Panc1 (cell line): ENCODE measurements around the gene ZNF444. TPM values are rescaled to one million over a fixed set of nuclear protein-coding genes. Genes with fewer than 3 reads are reported as not detected.

Source experiments
- ATAC-seq: fragments of 200-7000 bp; cut with Tn5 transposase; 2 replicates; pipeline ENCODE4 v1.9.1; 2020; ENCODE audit warnings: mild to moderate bottlenecking, moderate library complexity
- BruUV-seq: library from RNA; stranded (reverse); fragments of 400-500 nt; replicated peaks from 2 replicates; lab custom pipeline; 2021; lab: Mats Ljungman, UMichigan
- CTCF ChIA-PET: fragments of 300-600 bp; sonication (Branson Sonifier 250); formaldehyde crosslinking; loops from one replicate; lab custom pipeline; 2022; ENCODE audit warnings: antibody characterized with exemption; lab: Charles Lee
- POLR2A ChIA-PET: fragments of 300-600 bp; sonication (Branson Sonifier 250); formaldehyde crosslinking; loops from one replicate; lab custom pipeline; 2022; ENCODE audit warnings: antibody characterized with exemption; lab: Charles Lee
- DNase-seq: peaks from one replicate; pipeline ENCODE4 v3.0.0-alpha.2; 2010; ENCODE audit warnings: low read depth, low spot score
- H3K27ac ChIP-seq: 2 replicates; pipeline ENCODE4 v1.5.1; 2011; ENCODE audit warnings: mild to moderate bottlenecking, low read length, inconsistent platforms
- H3K27me3 ChIP-seq: fragments of 200-500 bp; sonication (Bioruptor generic); 2 replicates; pipeline ENCODE4 v1.6.0; 2014; ENCODE audit warnings: low read length, inconsistent platforms; ENCODE audit not compliant: control insufficient read depth, insufficient read depth
- H3K36me3 ChIP-seq: fragments of 200-500 bp; sonication (Bioruptor generic); 2 replicates; pipeline ENCODE4 v1.5.1; 2014; ENCODE audit warnings: inconsistent platforms, mild to moderate bottlenecking, low read length, moderate library complexity; ENCODE audit not compliant: control insufficient read depth, insufficient read depth
- H3K4me1 ChIP-seq: 2 replicates; pipeline ENCODE4 v1.5.1; 2011; ENCODE audit warnings: inconsistent platforms, mild to moderate bottlenecking, low read length, moderate library complexity; ENCODE audit not compliant: control insufficient read depth, insufficient read depth
- H3K4me3 ChIP-seq, 2 experiments: 2 replicates each; pipeline ENCODE4 v1.5.1; 2011 to 2012; ENCODE audit warnings: low read depth in 2 of 2, low read length in 2 of 2, mild to moderate bottlenecking in 2 of 2, inconsistent platforms in 1 of 2, moderate library complexity in 1 of 2
- H3K9me3 ChIP-seq: fragments of 200-500 bp; sonication (Bioruptor generic); 2 replicates; pipeline ENCODE4 v1.5.1; 2014; ENCODE audit warnings: low read depth, mild to moderate bottlenecking, inconsistent platforms, low read length, moderate library complexity; ENCODE audit not compliant: control insufficient read depth, insufficient read depth
- POLR2AphosphoS5 ChIP-seq: IDR thresholded peaks from 2 replicates; pipeline ENCODE4 v1.6.1; 2012; ENCODE audit warnings: mild to moderate bottlenecking, low read depth, low read length, moderate library complexity
- TCF7L2 ChIP-seq: IDR thresholded peaks from 2 replicates; pipeline ENCODE4 v1.6.1; 2011; ENCODE audit warnings: mild to moderate bottlenecking, low read depth, low read length, inconsistent platforms
- in situ Hi-C: cut with HindIII; loops from 2 replicates; pipeline ENCODE4 v1.10.0; 2016; ENCODE audit warnings: low sequenced_read_pairs, low pct_unique_long_range_greater_than_20kb
- intact Hi-C: fragments of 100-400 bp; cut with micrococcal nuclease; formaldehyde crosslinking; loops from one replicate; pipeline ENCODE4 v1.10.0; 2022; ENCODE audit not compliant: unreplicated experiment
- total RNA-seq: library from RNA; stranded (reverse); gene quantifications from one replicate; pipeline ENCODE4 v1.2.1, GENCODE V29; 2021; ENCODE audit not compliant: unreplicated experiment
- TF ChIP-seq, protein P1 (sequence below), 2 experiments: IDR thresholded peaks; 2 replicates each; pipeline ENCODE4 v1.6.1; 2011 to 2012; ENCODE audit warnings: low read depth in 2 of 2, control low read depth in 1 of 2, low read length in 1 of 2, mild to moderate bottlenecking in 1 of 2, moderate library complexity in 1 of 2; ENCODE audit not compliant: insufficient read depth in 1 of 2
- TF ChIP-seq, protein P2 (sequence below): fragments of 450-650 bp; IDR thresholded peaks from 2 replicates; pipeline ENCODE4 v1.5.1; 2017; ENCODE audit warnings: mild to moderate bottlenecking

Gene ZNF444
- total RNA-seq, 1 experiment from 2014 or later: 81.5 TPM

DNA sequence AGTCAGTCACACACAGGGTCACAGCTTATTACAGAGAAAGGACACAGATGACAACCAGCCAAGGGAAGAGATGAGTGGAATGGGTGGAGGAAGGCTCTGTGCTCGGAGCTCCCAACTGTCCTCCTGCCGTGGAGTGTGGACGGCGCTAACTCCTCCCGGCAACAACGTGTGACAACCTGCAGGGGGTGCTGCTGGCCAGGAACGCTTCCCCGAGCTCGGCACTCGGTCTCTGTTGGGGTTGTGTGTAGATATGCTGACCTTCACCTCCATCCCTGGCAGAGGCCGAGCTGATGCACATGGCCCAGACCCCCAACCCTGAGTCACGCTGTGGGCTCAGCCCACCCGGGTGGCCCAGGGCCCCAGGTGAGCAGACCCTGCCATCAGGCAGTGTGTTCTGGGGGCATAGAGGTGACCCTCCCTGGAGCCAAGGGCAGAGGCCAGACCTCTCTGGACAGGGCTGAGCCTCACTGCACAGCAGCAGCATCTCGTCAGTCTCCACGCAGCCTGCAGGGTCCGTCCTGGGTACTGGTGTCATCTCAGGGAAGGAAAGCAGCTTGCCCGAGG, 14.1 kb downstream of the ZNF444 start:
- Histone ChIP-seq H3K9me3 (no peaks in the 10 kb centered on the region), H3K27ac (no peak overlapping the region), H3K27me3 (no peaks in the 10 kb centered on the region), H3K4me1 (no peaks in the 10 kb centered on the region), H3K4me3 (no peak overlapping the region), H3K36me3 (peaks cover 7% of the 10 kb centered on the region; the same call in 1 of the 2 replicates)
- DNase-seq (no peak), ATAC-seq (peak; percentile 76)
- BruUV-seq: no TSS peak
- TF ChIP-seq, protein P1, sequence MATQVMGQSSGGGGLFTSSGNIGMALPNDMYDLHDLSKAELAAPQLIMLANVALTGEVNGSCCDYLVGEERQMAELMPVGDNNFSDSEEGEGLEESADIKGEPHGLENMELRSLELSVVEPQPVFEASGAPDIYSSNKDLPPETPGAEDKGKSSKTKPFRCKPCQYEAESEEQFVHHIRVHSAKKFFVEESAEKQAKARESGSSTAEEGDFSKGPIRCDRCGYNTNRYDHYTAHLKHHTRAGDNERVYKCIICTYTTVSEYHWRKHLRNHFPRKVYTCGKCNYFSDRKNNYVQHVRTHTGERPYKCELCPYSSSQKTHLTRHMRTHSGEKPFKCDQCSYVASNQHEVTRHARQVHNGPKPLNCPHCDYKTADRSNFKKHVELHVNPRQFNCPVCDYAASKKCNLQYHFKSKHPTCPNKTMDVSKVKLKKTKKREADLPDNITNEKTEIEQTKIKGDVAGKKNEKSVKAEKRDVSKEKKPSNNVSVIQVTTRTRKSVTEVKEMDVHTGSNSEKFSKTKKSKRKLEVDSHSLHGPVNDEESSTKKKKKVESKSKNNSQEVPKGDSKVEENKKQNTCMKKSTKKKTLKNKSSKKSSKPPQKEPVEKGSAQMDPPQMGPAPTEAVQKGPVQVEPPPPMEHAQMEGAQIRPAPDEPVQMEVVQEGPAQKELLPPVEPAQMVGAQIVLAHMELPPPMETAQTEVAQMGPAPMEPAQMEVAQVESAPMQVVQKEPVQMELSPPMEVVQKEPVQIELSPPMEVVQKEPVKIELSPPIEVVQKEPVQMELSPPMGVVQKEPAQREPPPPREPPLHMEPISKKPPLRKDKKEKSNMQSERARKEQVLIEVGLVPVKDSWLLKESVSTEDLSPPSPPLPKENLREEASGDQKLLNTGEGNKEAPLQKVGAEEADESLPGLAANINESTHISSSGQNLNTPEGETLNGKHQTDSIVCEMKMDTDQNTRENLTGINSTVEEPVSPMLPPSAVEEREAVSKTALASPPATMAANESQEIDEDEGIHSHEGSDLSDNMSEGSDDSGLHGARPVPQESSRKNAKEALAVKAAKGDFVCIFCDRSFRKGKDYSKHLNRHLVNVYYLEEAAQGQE (IDR thresholded peaks at IDR 0.05; ENCODE audit: insufficient read depth in 1 of 2, low read depth in 2 of 2, low read length in 1 of 2): no peak
- TF ChIP-seq TCF7L2: no peak
- ChIA-PET POLR2A (no interaction called here), CTCF (interaction anchor here (0.6 to 1.2 kb wide), 4 partner anchors 9 to 98 kb away, joined by 3 to 5 read pairs (median 4); no protein-coding TSS in a partner anchor)
- intact Hi-C loops (no loop called here), in situ Hi-C loops (no loop called here)

DNA sequence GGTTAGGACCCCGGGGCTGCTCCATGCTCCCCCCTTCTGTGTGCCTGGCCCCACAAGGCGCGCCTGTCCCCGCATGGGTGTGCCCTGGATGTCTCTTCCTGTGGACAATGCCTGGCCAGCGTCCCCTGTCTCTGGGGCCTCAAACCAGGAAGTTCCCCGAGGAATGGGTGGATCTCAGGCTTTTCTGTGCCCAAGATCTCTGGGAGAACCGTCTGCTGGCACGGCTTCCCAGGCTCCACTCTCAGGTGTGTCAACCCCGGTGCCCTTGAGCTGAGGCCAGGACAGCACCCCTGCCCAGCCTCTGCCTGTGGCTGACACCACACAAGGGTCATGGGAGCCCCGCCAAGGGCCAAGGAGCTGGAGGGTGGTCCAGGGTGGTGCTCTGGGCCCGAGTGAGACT, 15.7 kb downstream of the ZNF444 start:
- H3K27ac ChIP-seq: no peak overlapping the region
- no peak for TF ChIP-seq POLR2AphosphoS5
- TF ChIP-seq, protein P2, sequence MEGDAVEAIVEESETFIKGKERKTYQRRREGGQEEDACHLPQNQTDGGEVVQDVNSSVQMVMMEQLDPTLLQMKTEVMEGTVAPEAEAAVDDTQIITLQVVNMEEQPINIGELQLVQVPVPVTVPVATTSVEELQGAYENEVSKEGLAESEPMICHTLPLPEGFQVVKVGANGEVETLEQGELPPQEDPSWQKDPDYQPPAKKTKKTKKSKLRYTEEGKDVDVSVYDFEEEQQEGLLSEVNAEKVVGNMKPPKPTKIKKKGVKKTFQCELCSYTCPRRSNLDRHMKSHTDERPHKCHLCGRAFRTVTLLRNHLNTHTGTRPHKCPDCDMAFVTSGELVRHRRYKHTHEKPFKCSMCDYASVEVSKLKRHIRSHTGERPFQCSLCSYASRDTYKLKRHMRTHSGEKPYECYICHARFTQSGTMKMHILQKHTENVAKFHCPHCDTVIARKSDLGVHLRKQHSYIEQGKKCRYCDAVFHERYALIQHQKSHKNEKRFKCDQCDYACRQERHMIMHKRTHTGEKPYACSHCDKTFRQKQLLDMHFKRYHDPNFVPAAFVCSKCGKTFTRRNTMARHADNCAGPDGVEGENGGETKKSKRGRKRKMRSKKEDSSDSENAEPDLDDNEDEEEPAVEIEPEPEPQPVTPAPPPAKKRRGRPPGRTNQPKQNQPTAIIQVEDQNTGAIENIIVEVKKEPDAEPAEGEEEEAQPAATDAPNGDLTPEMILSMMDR: no peak
- TF ChIP-seq, protein P1 (IDR thresholded peaks at IDR 0.05; ENCODE audit: insufficient read depth in 1 of 2, low read depth in 2 of 2, low read length in 1 of 2): no peak
- in situ Hi-C loops: no loop called here
- H3K4me1 ChIP-seq: no peaks in the 10 kb centered on the region
- DNase-seq (no peak), ATAC-seq (no peak)
- BruUV-seq: no TSS peak
- no peaks in the 10 kb centered on the region for H3K9me3 ChIP-seq
- CTCF ChIA-PET: no interaction called here
- POLR2A ChIA-PET: no interaction called here
- H3K27me3 ChIP-seq: no peaks in the 10 kb centered on the region
- intact Hi-C loops: no loop called here
- peaks cover 7% of the 10 kb centered on the region; the same call in 1 of the 2 replicates for H3K36me3 ChIP-seq
- H3K4me3 ChIP-seq: no peak overlapping the region
